GM12875 (cell line): ENCODE data around the gene ZNF83.
A peak's percentile ranks its signal among the peaks of the same experiment; 100 is the strongest.

ENCODE experiments used
- H3K4me3 ChIP-seq: one replicate; pipeline ENCODE4 v1.5.1; 2011; ENCODE audit warnings: low read depth, low read length, control low read depth
- TF ChIP-seq, protein P1 (sequence below): IDR thresholded peaks from 2 replicates; pipeline ENCODE4 v1.5.1; 2011; ENCODE audit warnings: low read depth, mild to moderate bottlenecking, control low read depth, inconsistent platforms, low read length, moderate library complexity, borderline replicate concordance; ENCODE audit not compliant: insufficient read depth

Gene ZNF83

DNA sequence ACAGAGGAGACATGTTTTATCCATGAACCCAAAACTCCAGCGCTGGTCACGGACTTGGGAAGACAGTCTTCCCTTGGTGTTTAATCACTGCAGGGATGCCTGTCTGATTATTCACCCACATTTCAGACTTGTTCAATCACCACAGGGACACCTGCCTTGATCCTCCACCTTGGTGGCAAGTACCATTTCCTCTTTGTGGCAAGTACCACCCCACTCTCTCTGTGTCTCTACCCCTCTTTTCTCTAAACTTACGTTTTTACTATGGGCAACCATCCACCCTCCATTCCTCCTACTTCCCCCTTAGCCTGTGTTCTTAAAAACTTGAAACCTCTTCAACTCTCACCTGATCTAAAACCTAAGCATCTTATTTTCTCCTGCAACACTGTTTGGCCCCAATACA, 16.8 kb downstream of the ZNF83 start:
- TF ChIP-seq, protein P1, sequence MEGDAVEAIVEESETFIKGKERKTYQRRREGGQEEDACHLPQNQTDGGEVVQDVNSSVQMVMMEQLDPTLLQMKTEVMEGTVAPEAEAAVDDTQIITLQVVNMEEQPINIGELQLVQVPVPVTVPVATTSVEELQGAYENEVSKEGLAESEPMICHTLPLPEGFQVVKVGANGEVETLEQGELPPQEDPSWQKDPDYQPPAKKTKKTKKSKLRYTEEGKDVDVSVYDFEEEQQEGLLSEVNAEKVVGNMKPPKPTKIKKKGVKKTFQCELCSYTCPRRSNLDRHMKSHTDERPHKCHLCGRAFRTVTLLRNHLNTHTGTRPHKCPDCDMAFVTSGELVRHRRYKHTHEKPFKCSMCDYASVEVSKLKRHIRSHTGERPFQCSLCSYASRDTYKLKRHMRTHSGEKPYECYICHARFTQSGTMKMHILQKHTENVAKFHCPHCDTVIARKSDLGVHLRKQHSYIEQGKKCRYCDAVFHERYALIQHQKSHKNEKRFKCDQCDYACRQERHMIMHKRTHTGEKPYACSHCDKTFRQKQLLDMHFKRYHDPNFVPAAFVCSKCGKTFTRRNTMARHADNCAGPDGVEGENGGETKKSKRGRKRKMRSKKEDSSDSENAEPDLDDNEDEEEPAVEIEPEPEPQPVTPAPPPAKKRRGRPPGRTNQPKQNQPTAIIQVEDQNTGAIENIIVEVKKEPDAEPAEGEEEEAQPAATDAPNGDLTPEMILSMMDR, result no peak

DNA sequence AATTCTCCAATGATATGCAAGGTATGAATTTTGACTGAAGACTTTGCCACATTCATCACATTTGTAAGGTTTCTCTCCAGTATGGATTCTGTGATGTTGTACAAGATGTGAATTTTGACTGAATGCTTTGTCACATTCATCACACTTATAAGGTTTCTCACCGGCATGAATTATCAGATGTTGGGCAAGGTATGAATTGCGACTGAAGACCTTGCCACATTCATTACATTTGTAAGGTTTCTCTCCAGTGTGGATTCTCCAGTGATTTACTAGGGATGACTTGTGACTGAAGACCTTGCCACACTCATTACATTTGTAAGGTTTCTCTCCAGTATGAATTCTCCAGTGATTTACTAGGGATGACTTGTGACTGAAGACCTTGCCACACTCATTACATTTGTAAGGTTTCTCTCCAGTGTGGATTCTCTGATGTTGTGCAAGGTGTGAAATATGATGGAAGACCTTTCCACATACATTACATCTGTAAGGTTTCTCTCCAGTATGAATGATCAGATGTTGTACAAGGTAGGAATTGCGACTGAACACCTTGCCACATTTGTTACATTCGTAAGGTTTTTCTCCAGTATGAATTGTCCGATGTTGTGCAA, 24.8 kb downstream of the ZNF83 start:
- no peak overlapping the region for H3K4me3 ChIP-seq
- TF ChIP-seq, protein P1, result no peak

More for the DNA sequence above, 16.8 kb downstream of the ZNF83 start:
- H3K4me3 ChIP-seq, result no peak overlapping the region

DNA sequence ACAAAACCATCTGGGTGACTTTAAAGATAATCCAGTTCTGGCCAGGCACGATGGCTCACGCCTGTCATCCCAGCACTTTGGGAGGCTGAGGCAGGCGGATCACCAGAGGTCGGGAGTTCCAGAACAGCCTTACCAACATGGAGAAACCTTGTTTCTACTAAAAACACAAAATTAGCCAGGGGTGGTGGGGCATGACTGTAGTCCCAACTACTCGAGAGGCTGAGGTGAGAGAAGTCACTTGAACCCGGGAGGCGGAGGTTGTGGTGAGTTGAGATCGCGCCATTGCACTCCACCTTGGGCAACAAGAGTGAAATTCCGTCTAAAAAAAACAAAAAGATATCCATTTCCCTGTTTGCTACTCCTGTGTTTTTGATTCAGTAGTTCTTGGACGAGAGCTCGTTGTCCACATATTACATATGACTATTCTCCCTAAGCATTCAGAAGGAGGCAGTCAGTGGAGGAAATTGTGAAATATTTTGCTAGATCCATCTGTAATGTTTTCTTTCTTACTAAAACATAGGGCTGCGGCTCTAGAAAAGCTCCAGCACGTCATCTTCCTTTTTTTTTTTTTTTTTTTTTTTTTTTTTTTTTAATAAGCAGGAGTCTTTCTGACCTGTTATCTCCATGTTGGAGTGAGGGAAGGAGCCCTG, 34.5 kb downstream of the ZNF83 start:
- no peak overlapping the region for H3K4me3 ChIP-seq
- TF ChIP-seq, protein P1, result no peak

DNA sequence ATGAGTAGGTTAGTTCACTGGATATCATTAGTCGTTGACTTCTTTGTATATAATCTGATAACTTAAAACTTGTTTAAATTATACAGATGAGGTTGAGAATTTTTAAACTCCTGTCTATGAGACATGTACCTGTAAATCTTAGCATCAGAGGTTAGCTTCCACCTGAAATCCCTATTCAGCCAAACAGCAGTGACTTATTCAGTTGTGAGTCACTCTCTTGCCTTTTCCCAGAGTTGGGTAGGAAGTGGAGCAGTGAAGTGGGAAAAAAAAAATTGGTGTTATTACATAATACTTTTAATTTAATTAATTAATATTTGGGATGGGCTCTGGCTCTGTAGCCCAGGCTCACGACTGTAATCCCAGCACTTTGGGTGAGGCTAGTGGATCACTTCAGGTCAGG, 35.2 kb downstream of the ZNF83 start:
- TF ChIP-seq, protein P1, result no peak
- H3K4me3 ChIP-seq, result no peak overlapping the region

DNA sequence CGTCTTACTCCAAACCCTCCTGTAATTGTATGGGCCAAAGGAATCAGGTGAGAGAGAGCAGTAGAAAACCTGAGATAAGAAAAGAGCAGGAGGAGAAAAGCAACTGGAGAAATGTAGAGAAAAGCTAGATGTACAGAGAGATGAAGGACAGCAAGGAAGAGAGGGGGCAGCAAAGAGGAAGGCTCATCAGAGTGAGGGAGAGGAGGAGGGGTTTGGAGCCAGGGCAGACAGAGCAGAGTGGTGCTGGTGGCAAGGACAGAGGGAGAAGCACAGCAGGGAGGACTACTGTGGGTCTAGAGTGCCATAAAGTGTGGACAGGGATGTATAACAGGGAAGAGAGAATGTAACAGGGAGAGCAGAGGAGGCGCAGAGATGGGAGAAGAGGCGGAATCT, 36.2 kb downstream of the ZNF83 start:
- peak overlapping the region; percentile 61 for H3K4me3 ChIP-seq

DNA sequence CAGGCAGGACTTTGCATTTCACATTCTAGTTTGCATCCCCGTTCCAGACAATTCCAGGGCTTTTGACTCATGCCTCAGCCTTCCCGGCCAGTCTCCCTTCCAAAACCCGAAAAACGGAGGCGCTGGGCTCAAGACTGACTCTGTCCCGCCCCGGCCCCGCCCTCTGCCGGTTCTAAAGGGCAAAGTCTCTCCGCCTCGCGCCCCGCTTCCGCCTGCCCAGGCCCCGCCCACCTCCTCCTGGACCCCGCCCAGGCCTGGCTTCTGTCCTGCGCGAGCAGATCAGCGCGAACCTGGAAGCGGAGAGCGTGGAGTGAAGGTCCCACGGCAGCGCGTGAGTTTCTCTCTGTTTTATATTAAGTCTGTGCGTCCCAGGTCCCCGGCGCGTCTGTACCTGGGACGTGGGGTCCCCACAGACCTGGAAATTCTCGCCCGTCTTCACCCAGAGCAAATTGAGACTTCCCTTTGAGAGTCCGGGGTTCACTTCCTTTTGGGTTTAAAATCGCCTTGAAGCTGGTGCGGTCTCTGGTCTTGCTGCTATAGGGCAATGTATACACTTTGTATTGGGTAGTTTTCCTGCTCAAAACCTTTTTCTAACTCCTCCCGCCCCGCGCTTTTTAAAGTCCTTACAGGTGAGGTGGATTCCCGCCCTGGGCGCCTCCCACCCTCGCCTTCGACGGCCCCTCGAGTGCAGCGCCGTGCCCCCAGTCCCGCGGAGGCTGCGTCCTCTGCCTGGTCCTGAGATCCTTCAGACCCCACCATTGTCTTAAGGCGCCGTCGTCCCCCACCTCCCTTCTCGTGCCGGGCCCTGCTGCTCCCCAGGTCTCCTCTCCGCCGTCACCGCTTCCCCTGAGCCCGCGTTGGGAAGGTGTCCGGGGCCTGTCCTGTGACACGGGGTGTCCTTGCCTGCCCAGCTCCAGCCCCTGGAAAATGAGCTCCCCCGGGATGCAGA, 36.9 kb downstream of the ZNF83 start:
- TF ChIP-seq, protein P1, result peak; percentile 43; the same call in 1 of the 2 replicates
- H3K4me3 ChIP-seq, result peak overlapping the region; percentile 61

DNA sequence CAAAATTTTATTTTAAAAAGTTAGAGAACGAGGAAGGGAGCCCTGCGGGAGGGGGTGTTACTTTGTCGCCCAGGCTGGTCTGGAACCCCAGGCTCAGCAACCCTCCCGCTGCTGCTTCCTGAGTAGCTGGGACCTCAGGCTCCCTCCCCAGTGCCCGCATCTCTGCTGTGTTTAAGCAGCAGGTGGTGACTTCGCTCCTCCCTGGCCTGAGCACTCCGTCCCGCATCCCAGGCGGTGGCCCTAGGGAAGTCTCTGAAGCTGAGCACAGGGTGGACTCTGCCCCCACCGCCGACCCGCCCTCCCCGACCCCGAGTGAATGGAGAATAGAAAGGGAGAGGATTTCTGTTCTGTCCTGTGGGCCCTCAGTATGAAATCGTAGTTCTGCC, 37.5 kb downstream of the ZNF83 start:
- H3K4me3 ChIP-seq, result peak overlapping the region; percentile 61
- TF ChIP-seq, protein P1, result no peak
